Stimulated activated CD8-positive, alpha-beta memory T cell treated with anti-CD3 and anti-CD28 coated beads, Interleukin-7, amount 100 ng/mL, for 48 hours (primary cell): ENCODE data around the gene IL36A.

Source experiments
- DNase-seq, 2 donors: peaks; one replicate each; pipeline ENCODE4 v3.0.0-alpha.2; 2020; ENCODE audit warnings: low read depth in 1 of 2; ENCODE audit errors: extremely low read depth in 1 of 2

Gene IL36A

DNA sequence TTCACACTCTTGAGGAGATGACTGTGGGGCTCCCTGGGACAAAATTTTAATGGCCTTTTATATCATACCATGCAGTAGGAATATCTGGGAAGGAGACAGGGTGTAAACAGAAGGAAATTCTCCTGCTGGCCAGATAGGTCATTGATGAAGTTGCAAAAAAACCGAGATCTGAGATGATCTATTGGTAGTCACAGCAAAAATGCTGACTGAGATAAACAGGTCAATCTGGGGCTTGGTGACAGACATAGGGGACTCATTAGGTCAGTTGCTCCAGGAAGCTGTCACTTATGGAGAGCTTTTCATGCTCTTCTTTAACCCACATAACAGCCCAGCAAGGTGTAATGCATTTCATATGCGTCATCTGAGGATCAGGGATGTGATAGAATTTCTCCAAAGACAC is 2.6 kb upstream of the IL36A start:
- DNase-seq = no peak

DNA sequence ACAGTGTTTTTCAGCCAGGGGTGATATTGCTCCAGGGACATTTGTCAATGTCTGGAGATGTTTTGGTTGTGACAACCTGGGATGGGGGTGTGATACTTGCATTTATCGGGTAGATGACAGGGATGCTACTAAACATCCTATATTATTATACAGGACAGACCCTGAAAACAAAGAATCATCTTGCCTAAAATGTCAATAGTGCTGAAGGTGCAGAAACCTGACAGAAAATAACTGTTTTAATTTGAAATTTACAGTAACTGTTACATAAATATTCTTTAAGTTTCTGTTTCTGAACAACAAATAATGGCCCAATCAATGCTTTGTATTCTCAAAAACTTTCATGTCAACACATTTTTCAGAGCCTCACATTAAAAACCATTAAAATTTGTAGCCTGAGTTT is 2.0 kb downstream of the IL36A start:
- no peak for DNase-seq

DNA sequence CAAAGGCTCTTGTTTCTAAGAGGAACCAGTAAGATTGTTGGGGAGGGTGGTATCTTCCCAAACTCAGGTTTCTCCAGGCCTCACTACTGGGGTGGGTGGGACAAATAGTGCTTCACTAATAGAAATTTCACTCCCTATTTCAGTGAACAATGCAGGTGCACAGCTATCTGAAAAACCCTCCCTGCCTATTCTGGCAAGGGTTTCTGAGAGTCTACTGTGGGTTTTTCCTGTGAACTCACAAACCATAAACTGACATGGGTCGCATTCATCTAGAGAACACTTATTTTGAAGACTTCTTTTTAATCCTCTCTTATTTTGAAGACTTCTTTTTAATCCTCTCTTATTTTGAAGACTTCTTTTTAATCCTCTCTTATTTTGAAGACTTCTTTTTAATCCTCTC is 4.4 kb downstream of the IL36A start:
- DNase-seq = no peak

DNA sequence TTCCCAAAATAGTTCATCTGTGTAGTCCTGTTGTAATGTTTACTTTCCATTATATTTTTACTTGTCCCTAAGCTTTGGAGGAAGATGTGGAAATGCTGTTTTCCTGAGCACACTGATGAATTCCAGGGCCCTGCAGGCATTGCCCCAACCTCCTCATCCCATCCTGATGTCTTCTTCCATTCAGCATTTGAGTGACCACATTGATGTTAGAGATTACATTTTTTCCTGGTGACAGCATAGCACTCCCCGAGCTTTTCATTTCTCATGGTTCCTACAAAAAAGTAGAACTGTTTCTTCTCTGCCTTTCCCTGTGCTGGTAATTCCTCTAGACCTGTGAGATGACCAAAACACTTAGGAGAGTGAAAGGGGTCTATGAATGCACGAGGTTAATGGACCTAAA is 4.8 kb downstream of the IL36A start:
- no peak for DNase-seq

DNA sequence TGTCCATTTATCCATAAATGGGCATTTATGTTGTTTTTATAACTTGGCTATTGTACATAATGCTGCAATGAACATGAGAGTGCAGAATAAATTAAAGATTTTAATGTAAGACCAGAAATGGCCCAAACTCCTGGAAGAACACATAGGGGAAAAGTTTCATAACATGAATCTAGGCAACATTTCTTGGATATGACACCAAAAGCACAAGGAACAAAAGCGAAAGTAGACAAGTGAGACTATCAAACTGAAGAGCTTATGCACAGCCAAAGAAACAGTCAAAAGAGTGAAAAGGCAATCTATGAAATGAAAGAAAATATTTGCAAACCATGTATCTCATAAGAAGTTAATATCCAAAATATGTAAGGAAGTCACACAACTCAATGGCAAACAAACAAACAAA is 5.8 kb downstream of the IL36A start:
- DNase-seq = no peak

DNA sequence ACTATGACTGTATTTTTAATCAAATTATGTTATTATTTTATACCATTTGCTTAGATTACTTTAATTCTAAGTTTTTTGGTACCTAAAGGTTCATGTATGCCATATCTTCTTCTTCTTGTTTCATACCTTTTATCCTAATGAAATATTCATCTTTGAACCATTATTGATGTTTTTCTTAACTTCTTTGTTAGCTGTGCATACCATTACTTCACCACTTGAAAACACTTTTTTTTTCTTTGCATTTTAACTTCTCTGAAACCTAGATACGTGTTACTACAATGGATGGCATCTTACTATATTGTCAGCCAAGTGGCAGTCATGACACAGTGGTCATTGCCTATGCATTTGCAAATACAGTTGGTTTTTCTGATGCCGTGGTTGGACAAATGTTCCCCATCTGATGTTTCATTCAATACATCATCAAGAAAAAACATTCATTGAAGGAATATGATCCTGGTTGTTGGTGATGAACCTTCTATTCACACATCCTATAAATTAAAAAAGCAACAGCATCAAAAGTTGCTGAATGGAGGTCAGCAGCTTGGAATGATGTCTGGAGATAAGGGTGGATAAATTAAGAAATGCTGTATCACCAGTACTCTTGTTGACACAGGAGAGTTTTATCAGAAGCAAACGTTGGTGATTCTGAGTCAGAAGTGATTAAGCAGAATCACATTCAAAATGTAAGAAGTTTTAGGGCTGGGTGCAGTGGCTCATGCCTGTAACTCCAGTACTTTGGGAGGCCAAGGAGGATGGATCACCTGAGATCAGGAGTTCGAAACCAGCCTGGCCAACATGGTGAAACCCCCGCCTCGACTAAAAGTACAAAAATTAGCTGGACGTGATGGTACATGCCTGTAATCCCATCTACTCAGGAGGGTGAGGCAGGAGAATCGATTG is 7.4 kb downstream of the IL36A start:
- no peak for DNase-seq

DNA sequence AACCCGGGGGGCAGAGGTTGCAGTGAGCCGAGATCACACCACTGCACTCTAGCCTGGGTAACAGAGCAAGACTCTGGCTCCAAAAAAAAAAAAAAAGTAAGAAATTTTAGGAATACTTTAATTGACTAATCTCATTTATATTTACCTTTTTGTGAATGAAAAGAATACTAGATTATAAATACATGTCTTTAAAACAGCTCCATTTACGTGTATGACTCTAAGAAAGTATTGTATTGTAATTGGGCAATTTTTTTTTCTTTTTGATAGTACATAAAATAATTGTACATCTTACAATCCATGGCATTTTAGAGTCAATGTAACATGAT is 8.0 kb downstream of the IL36A start:
- no peak for DNase-seq

DNA sequence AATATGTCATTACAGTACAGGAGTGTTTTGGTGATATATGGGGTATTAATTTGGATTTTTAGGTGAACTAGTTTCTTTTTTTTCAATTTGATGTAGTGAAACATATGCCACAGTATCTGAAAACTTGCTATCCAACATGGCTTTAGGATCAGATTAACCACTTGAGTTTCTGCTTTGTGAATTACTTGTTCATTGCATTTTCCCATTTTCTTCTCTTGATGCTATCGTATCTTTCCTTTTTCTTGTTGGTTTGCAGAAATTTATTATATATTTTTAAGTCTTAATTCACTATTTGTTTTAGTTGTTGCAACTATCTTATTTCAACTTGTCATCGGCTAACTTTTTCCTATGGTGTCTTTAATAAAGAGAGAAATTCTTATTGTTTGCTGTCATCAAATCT is 8.8 kb downstream of the IL36A start:
- DNase-seq = no peak

DNA sequence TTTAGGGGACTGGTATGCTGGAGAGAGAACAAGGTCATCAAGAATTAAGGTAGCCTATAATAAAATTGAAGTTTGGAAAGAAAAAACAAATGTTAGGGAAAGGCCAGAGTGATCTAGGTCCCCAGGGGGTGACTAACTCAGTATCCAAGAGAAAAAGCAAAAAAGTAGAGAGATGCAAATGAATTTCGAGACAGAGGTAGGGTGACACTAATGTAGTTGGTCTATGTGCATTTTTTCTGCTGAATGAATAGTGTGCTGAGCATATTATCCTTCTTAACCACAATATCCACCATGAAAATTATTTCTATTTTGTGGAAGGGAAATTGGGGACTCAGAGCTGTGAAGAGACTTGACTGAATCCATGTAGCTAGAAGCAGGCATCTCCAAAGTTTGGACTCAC is 9.8 kb downstream of the IL36A start:
- DNase-seq = no peak

DNA sequence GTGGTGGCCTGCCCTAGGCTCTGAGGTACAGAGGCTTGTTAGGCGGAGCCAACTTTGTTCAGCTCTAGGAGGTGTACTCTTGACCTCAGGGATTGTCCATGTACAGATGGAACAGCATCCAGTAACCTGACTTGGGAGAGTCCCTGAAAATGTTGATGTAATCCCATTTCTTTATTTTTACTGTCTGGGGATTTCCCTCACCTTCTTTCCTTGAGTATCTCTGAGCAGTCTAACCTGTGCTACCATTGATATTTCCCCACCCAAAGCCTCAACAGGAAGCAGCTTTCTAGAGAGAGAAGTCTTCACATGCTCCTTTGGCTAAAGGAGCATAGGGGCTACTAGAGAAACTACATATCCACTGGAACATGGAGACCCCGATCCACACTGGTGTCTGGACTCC is 10.4 kb downstream of the IL36A start:
- no peak for DNase-seq

DNA sequence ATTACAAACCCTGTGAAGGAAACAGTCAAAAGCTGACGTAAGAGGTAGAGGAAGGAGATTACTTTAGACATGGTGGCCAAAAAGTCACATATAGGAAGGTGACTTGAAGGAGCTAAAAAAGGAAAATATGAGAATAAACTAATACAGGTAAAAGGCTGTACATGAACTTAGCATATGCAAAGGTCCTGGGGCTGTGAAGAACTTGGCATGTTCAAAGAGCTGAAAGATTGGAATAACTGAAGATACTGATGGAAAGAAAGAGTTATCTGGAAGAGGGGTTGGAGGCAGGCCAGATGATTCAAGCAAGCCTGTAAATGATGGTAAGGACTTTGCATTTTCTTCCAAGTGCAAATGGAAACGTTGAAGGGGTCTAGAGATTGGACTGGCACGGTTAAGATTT is 13.2 kb downstream of the IL36A start:
- DNase-seq = no peak

DNA sequence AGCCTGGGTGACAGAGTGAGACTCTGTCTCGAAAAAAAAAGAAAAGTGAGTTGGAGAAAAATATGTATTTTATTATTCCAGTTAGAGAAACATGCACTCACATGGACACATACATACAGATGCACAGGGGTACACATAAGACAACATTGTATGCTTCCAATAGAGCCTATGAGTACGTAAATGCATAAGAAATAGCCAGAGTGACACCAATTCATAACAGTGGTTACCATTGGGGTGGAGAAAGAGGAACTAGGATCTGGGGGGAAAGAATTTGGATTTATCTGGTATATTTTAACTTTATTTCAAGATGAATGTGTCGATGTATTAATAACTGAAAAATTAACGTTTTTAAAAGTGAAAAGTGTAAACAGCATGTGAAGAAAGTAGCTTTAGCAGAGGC is 16.1 kb downstream of the IL36A start:
- no peak for DNase-seq

DNA sequence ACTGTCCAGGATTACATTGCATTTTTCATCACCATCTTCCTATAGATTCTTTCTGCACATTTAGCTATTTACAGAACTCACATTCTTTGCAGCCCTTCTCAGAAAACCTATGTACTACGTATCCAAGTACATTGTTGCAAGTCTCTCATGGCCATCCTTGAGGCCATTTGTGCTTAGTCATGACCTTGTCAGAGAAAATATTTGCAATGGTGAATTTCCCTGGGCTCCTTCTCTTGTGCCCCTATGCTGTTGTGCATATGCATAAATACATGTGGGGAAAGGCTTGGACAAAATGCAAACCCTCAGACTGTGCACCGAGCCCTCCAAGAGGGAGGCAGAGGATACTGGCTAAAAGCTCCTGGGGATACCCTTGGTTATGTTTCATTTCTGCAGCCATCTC is 19.5 kb downstream of the IL36A start:
- DNase-seq = no peak

DNA sequence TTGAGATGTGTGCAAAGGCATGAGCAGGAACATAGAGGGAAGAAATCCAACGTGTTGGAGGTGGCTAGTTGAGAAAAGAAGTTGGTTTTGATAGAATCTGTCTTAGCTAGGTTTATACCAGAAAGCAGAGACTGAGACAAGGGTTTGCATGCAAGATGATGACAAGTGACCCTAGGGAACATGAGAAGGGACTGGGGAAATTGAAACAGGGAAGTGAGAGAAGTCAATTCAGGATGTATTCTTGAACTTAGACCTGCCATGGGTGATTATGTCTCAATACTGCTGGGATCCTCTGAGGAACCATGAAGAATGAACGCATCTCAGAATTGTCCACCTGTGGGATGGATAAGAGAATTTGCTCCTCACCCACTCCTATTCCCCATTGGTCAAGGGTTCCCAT is 20.5 kb downstream of the IL36A start:
- DNase-seq = no peak

DNA sequence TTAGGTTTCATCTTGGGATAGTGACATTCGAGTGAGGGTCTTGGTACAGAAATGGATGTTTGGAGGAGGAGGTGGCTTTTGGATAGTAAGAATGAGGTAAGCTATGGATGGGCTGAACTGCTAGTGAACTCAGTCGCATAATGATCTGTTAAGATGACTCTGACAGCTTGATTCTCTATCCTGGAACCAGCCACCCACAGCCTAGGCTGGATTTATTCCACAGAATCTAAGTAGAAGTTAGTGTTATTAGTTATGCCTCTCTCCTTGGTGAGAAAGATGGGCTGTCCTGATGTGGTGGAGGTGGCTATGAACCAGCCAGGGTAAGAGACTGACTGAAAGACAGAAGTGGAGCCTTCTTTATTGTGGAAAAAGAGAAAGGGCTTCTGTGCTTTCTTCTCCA is 22.4 kb downstream of the IL36A start:
- no peak for DNase-seq

DNA sequence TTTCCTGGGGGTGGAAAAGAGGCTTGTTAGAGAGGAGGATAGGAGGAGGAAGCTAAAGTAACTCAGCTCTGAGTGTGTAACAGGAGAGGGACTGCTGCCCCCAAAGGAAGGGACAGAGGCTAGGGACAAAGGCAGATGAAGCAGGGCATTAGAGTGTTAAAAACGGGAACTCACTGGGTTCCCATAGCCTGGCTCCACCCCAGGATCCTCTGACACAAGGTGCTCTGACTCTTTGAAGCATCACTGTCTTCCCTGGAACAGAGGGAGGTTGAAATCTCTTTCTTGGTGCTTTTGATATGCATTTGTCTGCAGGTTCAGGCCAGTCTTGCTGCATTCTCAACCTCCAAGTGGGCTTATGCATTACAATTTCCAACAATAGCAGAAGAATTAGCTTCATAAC is 22.9 kb downstream of the IL36A start:
- no peak for DNase-seq

DNA sequence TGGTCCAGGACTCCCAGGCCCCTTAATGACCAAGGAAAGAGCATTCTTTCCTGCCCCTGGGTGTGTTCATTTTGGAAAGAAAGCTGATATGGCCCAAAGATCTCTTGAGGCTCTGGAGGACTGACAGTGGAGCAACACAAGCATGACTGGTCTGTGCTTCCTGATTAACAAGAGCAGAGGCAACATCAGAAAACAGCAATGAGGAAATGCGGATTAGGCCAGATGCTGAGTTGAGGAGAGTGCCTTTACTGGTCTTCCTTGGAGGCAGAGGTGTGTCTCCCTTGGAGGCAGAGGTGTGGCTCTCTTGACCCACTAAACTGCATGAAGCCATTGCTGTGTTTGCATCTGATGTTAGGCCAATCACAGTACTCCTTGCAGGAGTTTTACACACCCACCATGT is 27.5 kb downstream of the IL36A start:
- no peak for DNase-seq

DNA sequence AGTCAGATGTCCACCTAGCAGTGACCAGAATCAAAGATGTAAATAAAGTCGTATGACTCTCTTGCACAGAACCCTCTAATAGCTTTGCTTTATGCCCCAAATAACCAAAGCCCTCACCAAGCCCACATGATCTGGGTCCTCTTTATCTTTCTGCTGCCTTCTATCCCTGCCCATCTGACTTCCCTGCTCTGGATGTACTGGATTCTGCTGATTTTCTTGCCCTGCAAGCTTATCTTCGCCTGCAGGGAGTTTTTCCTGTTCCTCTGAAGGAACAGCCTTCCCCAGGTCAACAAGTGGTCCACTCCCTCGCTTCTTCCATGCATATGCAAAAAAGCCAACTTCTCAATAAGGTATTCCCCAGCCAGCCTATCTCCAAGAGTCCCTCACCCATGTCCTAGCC is 28.8 kb downstream of the IL36A start:
- DNase-seq = no peak

DNA sequence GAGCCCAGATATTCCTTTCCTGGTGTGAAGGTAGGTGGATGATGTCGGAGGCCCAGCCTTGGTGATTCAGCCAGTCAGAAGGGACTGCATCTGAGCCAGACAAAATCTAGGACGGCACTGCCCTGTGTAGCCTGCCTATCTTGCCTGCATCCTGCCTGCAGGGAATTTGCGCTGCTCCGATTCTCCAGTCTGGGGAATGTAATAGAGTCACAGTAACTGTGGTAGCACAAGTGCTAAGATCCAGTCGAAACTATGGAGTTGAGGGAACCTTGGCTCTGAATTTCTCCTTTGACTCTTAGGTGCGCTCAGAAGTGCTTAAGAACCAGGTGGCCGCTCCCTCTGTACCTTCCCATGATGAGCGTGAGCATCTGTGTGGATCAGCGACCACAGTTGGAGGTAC is 31.5 kb downstream of the IL36A start:
- DNase-seq = no peak

DNA sequence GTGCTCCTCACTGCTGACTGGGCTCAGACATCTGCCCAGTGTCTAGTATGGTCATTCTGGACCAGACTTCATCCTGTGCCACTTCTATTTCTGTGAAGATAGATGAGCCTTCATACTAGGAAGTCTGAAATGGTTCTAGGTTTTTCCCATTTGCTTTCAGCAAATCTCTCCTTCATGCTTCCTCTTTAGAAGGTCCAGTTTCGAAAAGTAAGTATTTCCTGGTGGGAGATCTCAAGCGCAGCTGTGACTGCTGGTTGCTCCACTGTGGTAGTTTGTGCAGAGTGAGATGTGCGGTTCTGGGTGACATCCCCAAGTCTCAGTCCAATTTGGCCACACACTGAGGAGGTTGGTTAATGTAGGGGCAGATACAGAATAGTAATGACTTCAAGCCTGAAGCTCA is 33.0 kb downstream of the IL36A start:
- DNase-seq = no peak

DNA sequence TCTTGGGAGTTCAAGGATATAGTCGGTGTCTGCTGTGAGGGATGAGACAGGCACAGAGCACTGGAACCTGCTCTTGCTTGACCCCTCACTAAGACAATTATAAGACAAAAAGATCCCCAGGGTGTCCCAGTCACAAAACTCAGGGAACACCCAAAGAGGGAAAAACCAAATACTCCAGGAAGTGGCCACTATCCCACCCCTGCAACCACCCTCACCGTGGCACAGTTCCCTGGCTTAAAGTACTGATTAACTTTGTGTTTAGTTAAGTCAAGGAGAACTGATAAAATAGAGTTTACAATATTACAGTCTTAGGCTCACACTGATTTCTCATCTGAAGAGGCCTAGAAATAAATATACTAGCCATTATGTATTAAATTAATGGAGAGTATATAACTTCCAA is 33.9 kb downstream of the IL36A start:
- no peak for DNase-seq

DNA sequence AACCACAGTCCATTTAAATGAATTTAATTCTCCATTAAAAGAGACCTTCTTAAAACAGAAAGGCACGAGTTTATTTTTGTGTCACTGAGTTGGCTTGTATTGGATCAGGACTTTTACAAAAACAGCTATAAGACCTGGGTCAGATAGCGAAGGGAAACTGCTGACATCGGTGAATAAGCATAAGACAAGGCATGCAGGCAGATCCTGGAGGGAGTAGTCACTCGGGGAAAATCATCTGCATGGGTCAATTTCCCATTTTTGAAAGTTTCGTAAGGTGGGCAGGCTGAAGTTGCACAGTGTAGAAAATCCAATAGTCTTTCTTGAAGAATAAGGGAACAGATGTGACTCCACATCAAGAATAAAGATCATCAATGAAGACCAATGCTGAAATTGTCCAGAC is 34.5 kb downstream of the IL36A start:
- no peak for DNase-seq

DNA sequence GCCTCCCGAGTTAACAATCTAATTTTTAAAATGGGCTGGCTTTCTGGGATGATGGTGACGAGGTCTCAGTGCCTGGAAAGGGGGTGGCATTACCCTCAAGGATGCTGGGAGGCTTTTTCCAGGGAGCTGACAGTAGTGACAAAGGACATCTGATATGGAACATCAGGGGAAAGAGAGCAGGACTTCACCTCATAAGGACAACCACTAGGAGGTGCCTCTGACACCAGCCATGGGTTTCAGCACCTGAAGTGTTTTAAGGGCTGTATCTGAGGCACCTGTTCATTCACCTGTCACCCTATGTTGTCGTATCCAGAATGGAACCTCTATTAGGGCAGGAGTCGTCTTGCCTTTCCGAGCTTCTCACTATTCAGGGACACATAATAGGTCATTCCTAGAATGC is 36.6 kb downstream of the IL36A start:
- no peak for DNase-seq
